Ishikawa (cell line): ENCODE data around the gene VGF.

Experiments
- CREB1 ChIP-seq: IDR thresholded peaks from 2 replicates; pipeline ENCODE4 v1.6.1; 2012; ENCODE audit warnings: low read depth
- EGR1 ChIP-seq: IDR thresholded peaks from 2 replicates; pipeline ENCODE4 v1.6.1; 2012
- EP300 ChIP-seq: IDR thresholded peaks from 2 replicates; pipeline ENCODE4 v1.6.1; 2012; ENCODE audit warnings: borderline replicate concordance
- FOXM1 ChIP-seq: IDR thresholded peaks from 2 replicates; pipeline ENCODE4 v1.6.1; 2012; ENCODE audit warnings: low read depth, borderline replicate concordance
- RAD21 ChIP-seq: IDR thresholded peaks from 2 replicates; pipeline ENCODE4 v1.6.1; 2012; ENCODE audit warnings: low read depth
- TAF1 ChIP-seq: IDR thresholded peaks from 2 replicates; pipeline ENCODE4 v1.6.1; 2012; ENCODE audit warnings: low read depth, mild to moderate bottlenecking
- YY1 ChIP-seq: IDR thresholded peaks from 2 replicates; pipeline ENCODE4 v1.6.1; 2012; ENCODE audit warnings: low read depth
- ZBTB7A ChIP-seq: IDR thresholded peaks from 2 replicates; pipeline ENCODE4 v1.6.1; 2012; ENCODE audit warnings: low read depth
- TF ChIP-seq, protein P1 (sequence below): IDR thresholded peaks from 2 replicates; pipeline ENCODE4 v1.6.1; 2012; ENCODE audit warnings: low read depth, mild to moderate bottlenecking
- TF ChIP-seq, protein P2 (sequence below): IDR thresholded peaks from 2 replicates; pipeline ENCODE4 v1.6.1; 2012

DNA sequence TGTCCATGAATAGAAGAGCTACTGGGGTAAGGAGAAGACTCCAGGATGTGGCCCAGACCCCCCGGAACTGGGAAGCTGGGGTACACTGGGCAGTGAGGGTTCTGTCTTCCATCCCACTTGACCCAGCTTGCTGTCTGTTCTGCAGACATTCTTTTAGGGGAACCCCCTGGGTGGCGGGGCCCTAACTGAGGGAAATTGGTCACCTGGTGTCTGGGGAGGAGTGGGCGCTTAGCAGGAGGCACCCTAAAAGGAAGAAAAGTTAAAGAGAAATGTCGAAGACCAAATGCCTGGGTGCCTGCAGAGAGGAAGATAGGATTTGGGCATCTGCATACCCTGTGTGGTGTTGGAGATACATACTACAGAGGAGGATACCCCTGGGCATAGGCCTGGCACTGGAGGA, 10.1 kb downstream of the VGF start:
- TF ChIP-seq, protein P1, sequence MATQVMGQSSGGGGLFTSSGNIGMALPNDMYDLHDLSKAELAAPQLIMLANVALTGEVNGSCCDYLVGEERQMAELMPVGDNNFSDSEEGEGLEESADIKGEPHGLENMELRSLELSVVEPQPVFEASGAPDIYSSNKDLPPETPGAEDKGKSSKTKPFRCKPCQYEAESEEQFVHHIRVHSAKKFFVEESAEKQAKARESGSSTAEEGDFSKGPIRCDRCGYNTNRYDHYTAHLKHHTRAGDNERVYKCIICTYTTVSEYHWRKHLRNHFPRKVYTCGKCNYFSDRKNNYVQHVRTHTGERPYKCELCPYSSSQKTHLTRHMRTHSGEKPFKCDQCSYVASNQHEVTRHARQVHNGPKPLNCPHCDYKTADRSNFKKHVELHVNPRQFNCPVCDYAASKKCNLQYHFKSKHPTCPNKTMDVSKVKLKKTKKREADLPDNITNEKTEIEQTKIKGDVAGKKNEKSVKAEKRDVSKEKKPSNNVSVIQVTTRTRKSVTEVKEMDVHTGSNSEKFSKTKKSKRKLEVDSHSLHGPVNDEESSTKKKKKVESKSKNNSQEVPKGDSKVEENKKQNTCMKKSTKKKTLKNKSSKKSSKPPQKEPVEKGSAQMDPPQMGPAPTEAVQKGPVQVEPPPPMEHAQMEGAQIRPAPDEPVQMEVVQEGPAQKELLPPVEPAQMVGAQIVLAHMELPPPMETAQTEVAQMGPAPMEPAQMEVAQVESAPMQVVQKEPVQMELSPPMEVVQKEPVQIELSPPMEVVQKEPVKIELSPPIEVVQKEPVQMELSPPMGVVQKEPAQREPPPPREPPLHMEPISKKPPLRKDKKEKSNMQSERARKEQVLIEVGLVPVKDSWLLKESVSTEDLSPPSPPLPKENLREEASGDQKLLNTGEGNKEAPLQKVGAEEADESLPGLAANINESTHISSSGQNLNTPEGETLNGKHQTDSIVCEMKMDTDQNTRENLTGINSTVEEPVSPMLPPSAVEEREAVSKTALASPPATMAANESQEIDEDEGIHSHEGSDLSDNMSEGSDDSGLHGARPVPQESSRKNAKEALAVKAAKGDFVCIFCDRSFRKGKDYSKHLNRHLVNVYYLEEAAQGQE, result no peak
- TF ChIP-seq, protein P2, sequence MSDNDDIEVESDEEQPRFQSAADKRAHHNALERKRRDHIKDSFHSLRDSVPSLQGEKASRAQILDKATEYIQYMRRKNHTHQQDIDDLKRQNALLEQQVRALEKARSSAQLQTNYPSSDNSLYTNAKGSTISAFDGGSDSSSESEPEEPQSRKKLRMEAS, result no peak
- no peak for TF ChIP-seq RAD21
- no peak for TF ChIP-seq EGR1
- no peak for TF ChIP-seq YY1
- TF ChIP-seq EP300, result no peak
- no peak for TF ChIP-seq FOXM1
- TF ChIP-seq CREB1, result no peak
- TF ChIP-seq TAF1, result no peak
- no peak for TF ChIP-seq ZBTB7A
